Activated naive CD8-positive, alpha-beta T cell (primary cell): ENCODE results near the gene FER.
"Not testable (repeated sequence)": the region's sequence is repeated elsewhere in the genome, so short reads cannot be mapped to it uniquely, and the experiment has no call there.

Source experiments
- H3K27ac Mint-ChIP-seq: one replicate; pipeline ENCODE4 v1.8.0; 2021; ENCODE audit warnings: mixed read lengths
- H3K27me3 Mint-ChIP-seq: one replicate; pipeline ENCODE4 v1.8.0; 2021; ENCODE audit warnings: mixed read lengths
- H3K36me3 Mint-ChIP-seq: one replicate; pipeline ENCODE4 v1.8.0; 2021; ENCODE audit warnings: mixed read lengths
- H3K4me1 Mint-ChIP-seq: one replicate; pipeline ENCODE4 v1.8.0; 2021; ENCODE audit warnings: low read depth, mixed read lengths
- H3K4me3 Mint-ChIP-seq: one replicate; pipeline ENCODE4 v1.8.0; 2021; ENCODE audit warnings: mild to moderate bottlenecking, mixed read lengths
- H3K9me3 Mint-ChIP-seq: one replicate; pipeline ENCODE4 v1.8.0; 2021; ENCODE audit warnings: low read depth, mixed read lengths

The FER gene

DNA sequence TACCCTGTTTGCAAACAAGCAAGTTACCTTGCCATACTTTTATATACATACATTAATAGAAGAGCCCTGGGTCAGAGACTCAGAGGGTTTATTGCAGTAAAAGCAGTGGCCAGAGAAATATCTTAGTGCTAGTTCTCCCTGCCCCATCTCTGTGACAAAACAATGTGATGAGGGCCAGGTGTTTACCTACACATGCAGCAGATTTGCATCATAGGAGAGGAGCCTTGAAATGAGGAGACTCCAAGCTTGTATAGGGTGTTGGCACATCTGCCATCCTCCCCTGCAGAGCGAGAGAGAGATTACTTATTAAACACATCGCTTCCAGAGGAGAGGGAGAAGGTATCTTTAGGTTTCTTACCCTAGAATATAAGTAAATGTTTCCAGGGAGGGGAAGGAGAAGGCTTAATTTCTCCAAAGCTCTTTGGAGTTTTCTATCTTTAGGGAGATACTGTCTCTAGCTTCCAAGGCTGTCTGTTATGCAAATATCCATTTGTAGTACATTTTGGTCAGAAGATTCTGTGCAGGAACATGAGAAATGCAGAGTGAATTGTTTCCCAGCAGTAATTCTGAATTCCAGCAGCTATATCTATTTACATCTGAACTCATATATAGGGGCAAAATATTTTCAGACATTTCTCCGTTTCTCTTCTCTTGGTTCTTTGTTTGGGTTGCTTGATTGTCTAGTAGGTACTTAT lies 15.7 kb downstream of the FER start:
- Mint-ChIP-seq H3K27ac (no peak overlapping the region), H3K36me3 (no peaks in the 10 kb centered on the region), H3K27me3 (no peaks in the 10 kb centered on the region), H3K9me3 (no peaks in the 10 kb centered on the region), H3K4me3 (no peak overlapping the region), H3K4me1 (peaks cover 24% of the 10 kb centered on the region)

DNA sequence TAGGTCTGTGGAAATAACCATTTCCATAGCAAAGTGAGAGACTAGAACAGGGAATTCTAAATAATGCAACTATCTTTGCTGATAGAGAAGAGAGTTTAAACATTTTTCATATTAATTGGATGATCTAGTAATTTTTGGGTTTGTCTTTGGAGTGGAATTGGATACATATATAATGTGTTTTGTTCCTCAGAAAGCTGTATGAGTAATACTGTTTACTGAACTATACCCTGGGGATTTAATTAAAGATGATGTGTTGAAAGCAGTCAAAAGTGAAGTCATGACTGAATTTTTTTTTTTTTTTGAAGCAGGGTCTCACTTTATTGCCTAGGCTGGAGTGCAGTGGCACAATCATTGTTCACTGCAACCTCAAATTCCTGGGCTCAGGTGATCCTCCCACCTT lies 17.9 kb downstream of the FER start:
- H3K4me3 Mint-ChIP-seq = no peak overlapping the region

DNA sequence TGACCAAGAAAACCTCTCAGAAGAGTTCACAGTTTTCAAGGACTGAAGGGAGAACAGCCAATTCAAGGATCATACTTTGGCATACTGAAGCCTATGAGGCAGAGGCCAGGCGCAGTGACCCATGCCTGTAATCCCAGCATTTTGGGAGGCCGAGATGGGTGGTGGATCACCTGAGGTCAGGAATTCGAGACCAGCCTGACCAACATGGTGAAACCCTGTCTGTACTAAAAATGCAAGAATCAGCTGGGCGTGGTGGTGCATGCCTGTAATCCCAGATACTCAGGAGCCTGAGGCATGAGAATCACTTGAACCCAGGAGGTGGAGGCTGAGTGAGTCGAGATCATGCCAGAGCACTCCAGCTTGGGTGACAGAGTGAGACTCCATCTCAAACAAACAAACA lies 19.2 kb downstream of the FER start:
- H3K4me3 Mint-ChIP-seq, H3K36me3 Mint-ChIP-seq, H3K27ac Mint-ChIP-seq, H3K27me3 Mint-ChIP-seq, H3K9me3 Mint-ChIP-seq: not testable (repeated sequence)
- peaks cover 14% of the 10 kb centered on the region for H3K4me1 Mint-ChIP-seq

More for the DNA sequence above, 17.9 kb downstream of the FER start:
- H3K27me3 Mint-ChIP-seq = no peaks in the 10 kb centered on the region
- peaks cover 2% of the 10 kb centered on the region for H3K36me3 Mint-ChIP-seq
- peaks cover 19% of the 10 kb centered on the region for H3K4me1 Mint-ChIP-seq
- H3K27ac Mint-ChIP-seq = no peak overlapping the region
- no peaks in the 10 kb centered on the region for H3K9me3 Mint-ChIP-seq

DNA sequence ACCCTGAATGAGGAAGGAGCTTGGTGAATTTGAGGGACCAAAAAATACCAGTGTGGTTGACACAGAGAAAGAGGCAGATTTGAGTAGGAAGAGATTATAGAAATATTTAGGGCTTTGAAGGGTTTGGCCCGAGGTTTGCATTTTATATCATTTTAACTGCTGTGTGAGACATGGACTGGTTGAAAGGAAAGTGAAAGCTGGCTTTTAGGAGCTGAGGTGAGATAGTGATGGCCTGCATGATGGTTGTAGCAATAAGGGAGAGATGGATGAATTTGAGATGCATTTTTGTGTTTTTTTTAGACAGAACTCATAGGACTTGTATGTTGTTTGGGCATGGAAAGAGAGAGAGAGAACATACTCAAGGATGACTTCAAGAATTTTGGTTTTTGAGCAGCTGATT lies 21.7 kb downstream of the FER start:
- Mint-ChIP-seq H3K4me3 (peak overlapping the region; percentile 1), H3K27me3 (no peaks in the 10 kb centered on the region), H3K4me1 (peaks cover 6% of the 10 kb centered on the region), H3K36me3 (peaks cover 13% of the 10 kb centered on the region), H3K27ac (peak overlapping the region; percentile 6), H3K9me3 (peaks cover 4% of the 10 kb centered on the region)

DNA sequence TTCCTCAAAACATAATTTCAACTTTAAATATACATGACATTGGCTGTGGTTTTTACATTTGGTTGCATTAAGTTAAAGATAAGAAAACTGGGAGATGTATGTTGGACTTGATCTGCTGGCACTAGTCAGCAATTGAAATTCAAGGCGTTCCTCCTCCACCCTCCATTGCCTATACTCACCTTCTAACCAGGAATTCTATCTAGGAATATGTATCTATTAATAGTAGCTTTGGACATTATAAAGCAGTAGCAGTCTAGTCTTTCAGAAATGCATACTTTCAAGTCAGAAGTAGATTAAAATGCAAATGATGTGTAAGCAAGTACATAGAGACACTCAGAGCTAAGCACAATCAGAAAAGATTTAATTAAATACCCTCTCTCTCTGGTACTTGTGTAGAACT lies 24.9 kb downstream of the FER start:
- Mint-ChIP-seq H3K36me3 (peaks cover 23% of the 10 kb centered on the region), H3K27ac (no peak overlapping the region), H3K4me1 (peaks cover 6% of the 10 kb centered on the region), H3K9me3 (peaks cover 8% of the 10 kb centered on the region), H3K27me3 (no peaks in the 10 kb centered on the region), H3K4me3 (no peak overlapping the region)

DNA sequence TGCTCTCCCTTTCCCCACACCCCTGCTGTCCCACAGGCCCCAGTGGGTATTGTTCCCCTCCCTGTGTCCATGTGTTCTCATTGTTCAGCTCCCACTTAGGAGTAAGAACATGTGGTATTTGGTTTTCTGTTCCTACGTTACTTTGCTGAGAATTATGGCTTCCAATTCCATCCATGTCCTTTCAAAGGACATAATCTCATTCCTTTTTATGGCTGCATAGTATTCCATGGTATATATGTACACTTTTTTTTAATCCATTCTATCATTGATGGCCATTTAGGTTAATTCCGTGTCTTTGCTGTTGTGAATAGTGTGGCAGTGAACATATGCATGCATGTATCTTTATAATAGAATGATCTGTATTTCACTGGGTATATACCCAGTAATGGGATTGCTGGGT lies 25.6 kb downstream of the FER start:
- H3K27me3 Mint-ChIP-seq = no peaks in the 10 kb centered on the region
- H3K9me3 Mint-ChIP-seq = peaks cover 12% of the 10 kb centered on the region
- H3K4me1 Mint-ChIP-seq = peaks cover 6% of the 10 kb centered on the region
- no peak overlapping the region for H3K27ac Mint-ChIP-seq
- no peak overlapping the region for H3K4me3 Mint-ChIP-seq
- H3K36me3 Mint-ChIP-seq = peaks cover 28% of the 10 kb centered on the region

DNA sequence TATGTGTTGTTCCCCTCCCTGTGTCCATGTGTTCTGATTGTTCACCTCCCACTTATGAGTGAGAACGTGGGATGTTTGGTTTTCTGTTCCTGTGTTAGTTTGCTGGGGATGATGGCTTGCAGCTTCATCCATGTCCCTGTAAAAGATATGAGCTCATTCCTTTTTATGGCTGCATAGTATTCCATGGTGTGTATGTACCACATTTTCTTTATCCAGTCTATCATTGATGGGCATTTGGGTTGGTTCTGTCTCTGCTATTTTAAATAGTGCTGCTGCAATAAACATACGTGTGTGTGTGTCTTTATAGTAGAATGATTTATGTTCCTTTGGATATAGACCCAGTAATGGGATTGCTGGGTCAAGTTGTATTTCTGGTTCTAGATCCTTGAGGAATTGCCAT lies 26.4 kb downstream of the FER start:
- not testable (repeated sequence) for H3K27ac Mint-ChIP-seq, H3K4me1 Mint-ChIP-seq, H3K27me3 Mint-ChIP-seq, H3K4me3 Mint-ChIP-seq
- Mint-ChIP-seq H3K36me3 (peaks cover 34% of the 10 kb centered on the region), H3K9me3 (peaks cover 20% of the 10 kb centered on the region)

DNA sequence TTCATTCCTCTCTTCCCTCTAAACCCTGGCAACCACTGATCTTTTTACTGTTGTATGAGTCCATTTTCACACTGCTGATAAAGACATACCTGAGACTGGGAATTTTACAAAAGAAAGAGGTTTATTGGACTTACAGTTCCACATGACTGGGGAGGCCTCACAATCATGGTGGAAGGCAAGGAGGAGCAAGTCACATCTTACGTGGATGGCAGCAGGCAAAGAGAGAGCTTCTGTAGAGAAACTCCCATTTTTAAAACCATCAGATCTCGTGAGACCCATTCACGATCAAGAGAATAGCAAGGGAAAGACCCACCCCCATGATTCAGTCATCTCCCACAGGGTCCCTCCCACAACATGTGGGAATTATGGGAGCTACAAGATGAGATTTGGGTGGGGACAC lies 29.9 kb downstream of the FER start:
- not testable (repeated sequence) for H3K4me1 Mint-ChIP-seq, H3K27me3 Mint-ChIP-seq, H3K27ac Mint-ChIP-seq, H3K4me3 Mint-ChIP-seq
- Mint-ChIP-seq H3K9me3 (peaks cover 21% of the 10 kb centered on the region), H3K36me3 (peaks cover 35% of the 10 kb centered on the region)

DNA sequence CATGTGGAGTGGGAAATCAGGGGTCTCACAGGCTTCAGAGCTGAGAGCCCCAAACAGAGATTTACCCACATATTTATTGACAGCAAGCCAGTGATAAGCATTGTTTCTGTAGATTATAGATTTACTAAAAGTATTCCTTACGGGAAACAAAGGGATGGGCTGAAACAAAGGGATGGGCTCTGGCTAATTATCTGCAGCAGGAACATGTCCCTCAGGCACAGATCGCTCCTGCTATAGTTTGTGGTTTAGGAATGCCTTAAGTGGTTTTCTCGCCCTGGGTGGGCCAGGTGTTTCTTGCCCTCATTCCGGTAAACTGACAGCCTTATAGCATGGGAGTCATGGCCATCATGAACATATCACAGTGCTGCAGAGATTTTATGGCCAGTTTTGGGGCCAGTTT lies 36.9 kb downstream of the FER start:
- H3K4me1 Mint-ChIP-seq, H3K4me3 Mint-ChIP-seq: not testable (repeated sequence)

DNA sequence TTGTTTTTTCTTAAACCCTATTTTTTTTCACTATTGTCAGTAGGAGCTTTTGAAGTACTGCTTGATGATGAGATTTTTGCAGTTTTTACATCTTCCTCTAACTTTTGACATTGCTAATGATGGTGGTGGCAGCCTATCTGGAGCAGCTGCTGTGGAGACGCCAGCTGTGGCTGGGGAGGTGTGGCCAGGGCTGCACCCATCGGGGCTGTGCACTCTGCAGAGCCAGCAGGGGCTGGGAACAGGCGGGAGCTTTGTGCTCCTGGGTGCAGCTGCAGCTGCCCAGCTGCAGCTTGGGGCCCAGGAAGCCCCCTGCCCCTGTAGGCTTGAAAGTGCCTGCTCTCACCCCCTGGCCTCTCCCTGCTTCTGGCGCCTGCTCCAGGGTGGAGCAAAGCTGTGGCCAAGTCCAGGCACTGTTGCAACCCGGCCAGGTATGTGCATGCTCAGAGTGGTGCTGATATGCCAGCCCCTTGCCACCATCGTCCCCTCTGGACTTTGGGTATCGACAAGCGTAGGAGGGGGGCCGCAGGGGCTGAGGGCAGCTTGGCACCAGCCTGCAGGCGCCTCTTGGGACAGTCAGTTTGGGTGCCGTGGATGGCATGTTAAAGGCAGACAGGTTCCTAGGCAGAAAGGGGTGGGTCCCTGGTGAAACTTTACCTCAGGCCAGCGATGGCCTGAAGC lies 39.2 kb downstream of the FER start:
- no peaks in the 10 kb centered on the region for H3K27me3 Mint-ChIP-seq
- no peak overlapping the region for H3K4me3 Mint-ChIP-seq
- no peaks in the 10 kb centered on the region for H3K9me3 Mint-ChIP-seq
- peaks cover 11% of the 10 kb centered on the region for H3K4me1 Mint-ChIP-seq
- H3K36me3 Mint-ChIP-seq = peaks cover 32% of the 10 kb centered on the region
- H3K27ac Mint-ChIP-seq = no peak overlapping the region

More for the DNA sequence above, 36.9 kb downstream of the FER start:
- H3K36me3 Mint-ChIP-seq = peaks cover 31% of the 10 kb centered on the region
- not testable (repeated sequence) for H3K27ac Mint-ChIP-seq, H3K27me3 Mint-ChIP-seq, H3K9me3 Mint-ChIP-seq

DNA sequence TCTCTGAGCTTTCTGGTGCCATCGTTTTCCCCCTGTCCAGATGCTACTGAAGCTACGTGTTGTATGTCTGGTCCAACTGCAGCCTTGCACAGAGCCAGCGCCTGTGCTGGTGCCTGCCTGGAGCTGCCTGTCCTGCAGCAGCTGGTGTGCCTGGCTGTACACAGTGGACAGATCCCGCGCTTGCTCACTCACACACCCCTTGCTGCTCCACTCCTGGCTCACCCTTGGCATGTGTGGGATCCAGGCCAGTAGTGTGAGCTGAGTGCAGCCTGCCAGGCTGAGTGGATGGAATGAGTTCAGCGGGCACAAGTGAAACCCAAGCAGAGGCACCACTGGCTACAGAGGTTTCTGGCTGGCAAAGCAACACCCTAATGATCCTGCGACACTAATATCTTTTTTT lies 40.4 kb downstream of the FER start:
- Mint-ChIP-seq H3K4me1 (peaks cover 14% of the 10 kb centered on the region), H3K36me3 (peaks cover 29% of the 10 kb centered on the region), H3K9me3 (peaks cover 2% of the 10 kb centered on the region), H3K4me3 (no peak overlapping the region), H3K27me3 (no peaks in the 10 kb centered on the region), H3K27ac (no peak overlapping the region)

DNA sequence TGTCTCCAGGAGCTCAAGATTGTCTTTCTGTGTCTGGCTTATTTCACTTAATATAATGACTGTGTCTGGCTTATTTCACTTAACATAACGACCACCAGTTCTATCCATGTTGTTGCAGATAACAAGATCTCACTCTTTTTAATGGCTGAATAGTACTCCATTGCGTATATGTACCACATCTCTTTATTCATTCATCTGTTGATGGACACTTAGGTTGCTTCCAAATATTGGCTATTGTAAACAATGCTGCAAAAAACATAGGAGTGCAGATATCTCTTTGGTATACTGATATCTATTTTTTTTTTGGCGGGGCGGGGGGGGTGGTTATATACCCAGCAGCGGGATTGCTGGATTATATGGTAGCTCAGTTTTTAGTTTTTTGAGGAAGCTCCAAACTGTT lies 45.5 kb downstream of the FER start:
- H3K36me3 Mint-ChIP-seq = peaks cover 15% of the 10 kb centered on the region
- no peak overlapping the region for H3K27ac Mint-ChIP-seq
- H3K4me1 Mint-ChIP-seq = peaks cover 13% of the 10 kb centered on the region
- H3K27me3 Mint-ChIP-seq = no peaks in the 10 kb centered on the region
- H3K9me3 Mint-ChIP-seq = peaks cover 3% of the 10 kb centered on the region
- no peak overlapping the region for H3K4me3 Mint-ChIP-seq

DNA sequence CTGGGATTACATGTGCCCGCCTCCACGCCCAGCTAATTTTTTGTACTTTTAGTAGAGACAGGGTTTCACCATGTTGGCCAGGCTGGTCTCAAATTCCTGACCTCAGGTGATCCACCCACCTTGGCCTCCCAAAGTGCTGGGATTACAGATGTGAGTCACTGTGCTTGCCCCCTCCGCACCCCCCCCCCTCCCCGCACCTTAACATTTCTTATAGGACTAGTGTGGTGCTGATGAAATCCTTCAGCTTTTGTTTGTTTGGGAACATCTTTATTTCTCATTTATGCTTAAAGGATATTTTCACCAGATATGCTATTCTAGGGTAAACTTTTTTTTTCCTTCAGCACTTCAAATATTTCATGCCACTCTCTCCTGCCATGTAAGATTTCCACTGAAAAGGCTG lies 46.7 kb downstream of the FER start:
- H3K27ac Mint-ChIP-seq, H3K9me3 Mint-ChIP-seq, H3K4me3 Mint-ChIP-seq, H3K27me3 Mint-ChIP-seq: not testable (repeated sequence)
- H3K4me1 Mint-ChIP-seq = peaks cover 13% of the 10 kb centered on the region
- peaks cover 17% of the 10 kb centered on the region for H3K36me3 Mint-ChIP-seq

DNA sequence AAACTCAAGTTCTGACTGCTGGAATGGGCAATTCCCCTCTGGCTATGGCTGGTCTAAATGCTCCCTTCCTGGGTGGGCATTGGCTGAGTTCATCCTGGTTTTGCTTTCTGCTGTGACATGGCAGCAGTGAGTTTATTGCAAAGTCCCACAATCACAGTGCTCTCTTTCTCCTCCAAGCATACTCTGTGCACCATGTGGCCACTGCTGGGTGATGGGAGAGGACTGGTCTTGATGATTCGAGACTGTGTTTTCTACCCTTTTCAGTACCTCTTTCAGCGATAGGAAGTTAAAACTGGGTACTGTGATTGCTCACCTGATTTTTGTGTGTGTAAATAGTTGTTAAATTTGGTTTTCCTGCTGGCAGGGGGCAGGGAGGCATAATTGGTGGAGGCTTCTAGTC lies 49.7 kb downstream of the FER start:
- no peaks in the 10 kb centered on the region for H3K27me3 Mint-ChIP-seq
- H3K9me3 Mint-ChIP-seq = peaks cover 7% of the 10 kb centered on the region
- H3K4me1 Mint-ChIP-seq = peaks cover 4% of the 10 kb centered on the region
- H3K4me3 Mint-ChIP-seq = no peak overlapping the region
- no peak overlapping the region for H3K27ac Mint-ChIP-seq
- peaks cover 28% of the 10 kb centered on the region for H3K36me3 Mint-ChIP-seq

DNA sequence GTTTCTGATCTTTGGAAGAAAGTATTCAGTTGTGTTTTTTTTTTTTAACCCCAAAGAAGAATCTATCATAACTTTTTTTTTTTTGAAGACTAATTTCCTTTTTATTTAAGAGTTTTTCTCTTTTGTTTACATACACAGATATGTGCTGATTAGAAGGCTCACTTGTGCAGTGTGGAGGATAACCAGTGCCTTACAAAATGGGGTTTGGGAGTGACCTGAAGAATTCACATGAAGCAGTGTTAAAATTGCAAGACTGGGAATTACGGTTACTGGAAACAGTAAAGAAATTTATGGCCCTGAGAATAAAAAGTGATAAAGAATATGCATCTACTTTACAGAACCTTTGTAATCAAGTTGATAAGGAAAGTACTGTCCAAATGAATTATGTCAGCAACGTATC lies 50.3 kb downstream of the FER start:
- peaks cover 29% of the 10 kb centered on the region for H3K36me3 Mint-ChIP-seq
- H3K27me3 Mint-ChIP-seq = no peaks in the 10 kb centered on the region
- no peak overlapping the region for H3K27ac Mint-ChIP-seq
- no peak overlapping the region for H3K4me3 Mint-ChIP-seq
- peaks cover 5% of the 10 kb centered on the region for H3K4me1 Mint-ChIP-seq
- H3K9me3 Mint-ChIP-seq = peaks cover 7% of the 10 kb centered on the region
